ENCODE measurements around the gene GJB5.

DNA sequence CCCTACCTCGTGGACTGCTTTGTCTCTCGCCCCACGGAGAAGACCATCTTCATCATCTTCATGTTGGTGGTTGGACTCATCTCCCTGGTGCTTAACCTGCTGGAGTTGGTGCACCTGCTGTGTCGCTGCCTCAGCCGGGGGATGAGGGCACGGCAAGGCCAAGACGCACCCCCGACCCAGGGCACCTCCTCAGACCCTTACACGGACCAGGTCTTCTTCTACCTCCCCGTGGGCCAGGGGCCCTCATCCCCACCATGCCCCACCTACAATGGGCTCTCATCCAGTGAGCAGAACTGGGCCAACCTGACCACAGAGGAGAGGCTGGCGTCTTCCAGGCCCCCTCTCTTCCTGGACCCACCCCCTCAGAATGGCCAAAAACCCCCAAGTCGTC lies 39.9 kb downstream of the GJB5 start:
- TF ChIP-seq EZH2 (IDR thresholded peaks at IDR 0.05; ENCODE audit: low read depth) = no peak
- TF ChIP-seq, protein P1, sequence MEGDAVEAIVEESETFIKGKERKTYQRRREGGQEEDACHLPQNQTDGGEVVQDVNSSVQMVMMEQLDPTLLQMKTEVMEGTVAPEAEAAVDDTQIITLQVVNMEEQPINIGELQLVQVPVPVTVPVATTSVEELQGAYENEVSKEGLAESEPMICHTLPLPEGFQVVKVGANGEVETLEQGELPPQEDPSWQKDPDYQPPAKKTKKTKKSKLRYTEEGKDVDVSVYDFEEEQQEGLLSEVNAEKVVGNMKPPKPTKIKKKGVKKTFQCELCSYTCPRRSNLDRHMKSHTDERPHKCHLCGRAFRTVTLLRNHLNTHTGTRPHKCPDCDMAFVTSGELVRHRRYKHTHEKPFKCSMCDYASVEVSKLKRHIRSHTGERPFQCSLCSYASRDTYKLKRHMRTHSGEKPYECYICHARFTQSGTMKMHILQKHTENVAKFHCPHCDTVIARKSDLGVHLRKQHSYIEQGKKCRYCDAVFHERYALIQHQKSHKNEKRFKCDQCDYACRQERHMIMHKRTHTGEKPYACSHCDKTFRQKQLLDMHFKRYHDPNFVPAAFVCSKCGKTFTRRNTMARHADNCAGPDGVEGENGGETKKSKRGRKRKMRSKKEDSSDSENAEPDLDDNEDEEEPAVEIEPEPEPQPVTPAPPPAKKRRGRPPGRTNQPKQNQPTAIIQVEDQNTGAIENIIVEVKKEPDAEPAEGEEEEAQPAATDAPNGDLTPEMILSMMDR (conservative IDR thresholded peaks at IDR 0.05) = no peak
